HepG2 (cell line): Measurements from ENCODE around the gene RUSF1.

ENCODE experiments used
- GABPA ChIP-seq, 2 experiments: IDR thresholded peaks; 2 replicates each; pipeline ENCODE4 v1.6.1; 2011 to 2016; ENCODE audit warnings: low read depth in 2 of 2, low read length in 1 of 2, missing biosample characterization in 1 of 2, missing genetic modification characterization in 1 of 2
- HMGXB4 ChIP-seq, 2 experiments: sonication (generic) in 1 of 2; formaldehyde crosslinking in 1 of 2; IDR thresholded peaks; 2 replicates each; pipeline versions ENCODE4 v1.4.0 to v1.6.1; 2018 to 2020; ENCODE audit warnings: missing genetic modification reagents in 2 of 2, borderline replicate concordance in 1 of 2, low read depth in 1 of 2, mild to moderate bottlenecking in 1 of 2, missing biosample characterization in 1 of 2
- HOXA5 ChIP-seq: sonication (generic); formaldehyde crosslinking; IDR thresholded peaks from 2 replicates; pipeline ENCODE4 v1.4.0; 2020; ENCODE audit warnings: missing genetic modification reagents
- MAX ChIP-seq: IDR thresholded peaks from 2 replicates; pipeline ENCODE4 v1.6.1; 2012; ENCODE audit warnings: inconsistent platforms
- MED1 ChIP-seq: sonication (generic); formaldehyde crosslinking; IDR thresholded peaks from 2 replicates; pipeline ENCODE4 v1.4.0; 2020; ENCODE audit warnings: missing genetic modification reagents
- ZFP36 ChIP-seq: fragments of 150-350 bp; IDR thresholded peaks from 2 replicates; pipeline ENCODE4 v1.6.1; 2018; ENCODE audit warnings: borderline replicate concordance, low read length, low read depth; ENCODE audit not compliant: partially characterized antibody
- TF ChIP-seq, protein P1 (sequence below): sonication (generic); formaldehyde crosslinking; IDR thresholded peaks from 2 replicates; pipeline ENCODE4 v1.4.0; 2020; ENCODE audit warnings: missing genetic modification reagents

DNA sequence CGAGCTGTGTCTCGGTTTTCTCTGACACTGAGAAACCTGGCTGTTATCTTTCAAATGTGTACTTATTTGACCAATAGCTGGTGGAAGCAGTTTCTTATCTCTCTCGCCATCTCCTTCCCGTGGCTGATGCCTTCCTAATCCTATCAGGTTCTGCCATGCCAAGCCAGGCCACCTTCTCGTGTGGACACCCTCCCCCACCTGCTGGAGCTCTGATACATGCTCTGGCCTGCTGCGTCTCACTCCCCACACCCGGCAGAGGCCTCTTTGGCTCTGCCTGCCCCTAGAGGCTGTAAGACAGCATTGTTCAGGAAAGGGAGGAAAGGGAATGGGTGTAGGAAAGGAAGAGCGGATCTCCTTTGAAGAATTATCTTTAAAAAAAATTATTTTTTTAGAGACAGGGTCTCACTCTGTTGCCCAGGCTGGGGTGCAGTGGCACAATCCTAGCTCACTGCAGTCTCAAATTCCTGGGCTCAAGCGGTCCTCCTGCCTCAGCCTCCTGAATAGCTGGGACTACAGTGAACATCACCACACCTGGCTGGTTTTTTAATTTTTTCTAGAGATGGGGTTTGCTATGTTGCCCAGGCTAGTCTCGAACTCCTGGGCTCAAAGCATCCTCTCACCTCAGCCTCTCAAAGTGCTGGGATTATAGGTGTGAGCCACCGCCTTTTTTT is 56.4 kb downstream of the RUSF1 start:
- TF ChIP-seq MAX = peak; percentile 65
- TF ChIP-seq ZFP36 = no peak
- TF ChIP-seq HMGXB4 (CRISPR knock-in tag; IDR thresholded peaks at IDR 0.05; ENCODE audit: borderline replicate concordance in 1 of 2, low read depth in 1 of 2) = peak; percentile 50 to 86; a peak in 3 of 4 replicates
- TF ChIP-seq HOXA5 (CRISPR knock-in tag) = no peak
- TF ChIP-seq, protein P1, sequence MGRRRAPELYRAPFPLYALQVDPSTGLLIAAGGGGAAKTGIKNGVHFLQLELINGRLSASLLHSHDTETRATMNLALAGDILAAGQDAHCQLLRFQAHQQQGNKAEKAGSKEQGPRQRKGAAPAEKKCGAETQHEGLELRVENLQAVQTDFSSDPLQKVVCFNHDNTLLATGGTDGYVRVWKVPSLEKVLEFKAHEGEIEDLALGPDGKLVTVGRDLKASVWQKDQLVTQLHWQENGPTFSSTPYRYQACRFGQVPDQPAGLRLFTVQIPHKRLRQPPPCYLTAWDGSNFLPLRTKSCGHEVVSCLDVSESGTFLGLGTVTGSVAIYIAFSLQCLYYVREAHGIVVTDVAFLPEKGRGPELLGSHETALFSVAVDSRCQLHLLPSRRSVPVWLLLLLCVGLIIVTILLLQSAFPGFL (CRISPR knock-in tag) = no peak
- TF ChIP-seq MED1 = no peak
- TF ChIP-seq GABPA (IDR thresholded peaks at IDR 0.05; ENCODE audit: low read depth, low read length) = no peak
- no peak for TF ChIP-seq GABPA (CRISPR knock-in tag; IDR thresholded peaks at IDR 0.05; ENCODE audit: low read depth)
